Parathyroid adenoma (tissue), 2 donors: ENCODE data around the gene PRDM16.

Source experiments
- H2AFZ ChIP-seq: fragments of 300-600 bp; sonication (generic); one replicate; pipeline ENCODE4 v1.7.0; 2017; ENCODE audit warnings: antibody characterized with exemption, mild to moderate bottlenecking
- H3K27ac ChIP-seq: fragments of 300-600 bp; sonication (generic); one replicate; pipeline ENCODE4 v1.7.0; 2017
- H3K27me3 ChIP-seq: fragments of 300-600 bp; sonication (generic); one replicate; pipeline ENCODE4 v1.7.0; 2017; ENCODE audit warnings: low read length; ENCODE audit not compliant: control insufficient read depth, insufficient read depth
- H3K36me3 ChIP-seq: fragments of 300-600 bp; sonication (generic); one replicate; pipeline ENCODE4 v1.7.0; 2017; ENCODE audit warnings: low read length; ENCODE audit not compliant: control insufficient read depth, insufficient read depth
- H3K4me1 ChIP-seq: fragments of 300-600 bp; sonication (generic); one replicate; pipeline ENCODE4 v1.7.0; 2017; ENCODE audit warnings: control low read depth
- H3K4me2 ChIP-seq: fragments of 300-600 bp; sonication (generic); one replicate; pipeline ENCODE4 v1.7.0; 2017; ENCODE audit warnings: low read length
- H3K4me3 ChIP-seq: fragments of 300-600 bp; sonication (generic); one replicate; pipeline ENCODE4 v1.7.0; 2017; ENCODE audit warnings: low read depth, low read length
- H3K79me2 ChIP-seq: fragments of 300-600 bp; sonication (generic); one replicate; pipeline ENCODE4 v1.7.0; 2017; ENCODE audit warnings: control low read depth
- H3K9ac ChIP-seq: fragments of 300-600 bp; sonication (generic); one replicate; pipeline ENCODE4 v1.7.0; 2017; ENCODE audit warnings: mild to moderate bottlenecking
- H3K9me3 ChIP-seq: fragments of 300-600 bp; sonication (generic); one replicate; pipeline ENCODE4 v1.7.0; 2017; ENCODE audit warnings: low read length; ENCODE audit not compliant: control insufficient read depth
- CTCF ChIP-seq: fragments of 300-600 bp; sonication (generic); IDR thresholded peaks from one replicate; pipeline ENCODE4 v1.7.0; 2017; ENCODE audit warnings: antibody characterized with exemption, mild to moderate bottlenecking
- donor health status: primary hyperparathyroidism.

PRDM16 gene

GRCh38 chr1:3188150-3188971, 119.4 kb downstream of the PRDM16 start:
- no peaks in the 10 kb centered on the region for H3K9me3 ChIP-seq
- H3K27me3 ChIP-seq: no peaks in the 10 kb centered on the region
- H3K4me1 ChIP-seq: no peaks in the 10 kb centered on the region
- H3K4me3 ChIP-seq: no peak overlapping the region
- no peak for TF ChIP-seq CTCF
- no peaks in the 10 kb centered on the region for H3K36me3 ChIP-seq
- no peak overlapping the region for H3K4me2 ChIP-seq
- H3K9ac ChIP-seq: no peak overlapping the region
- no peak overlapping the region for H3K27ac ChIP-seq
- no peak overlapping the region for H2AFZ ChIP-seq
- no peaks in the 10 kb centered on the region for H3K79me2 ChIP-seq

GRCh38 chr1:3190256-3191041, 121.4 kb downstream of the PRDM16 start:
- no peak for TF ChIP-seq CTCF
- H3K27ac ChIP-seq: no peak overlapping the region
- H3K36me3 ChIP-seq: no peaks in the 10 kb centered on the region
- H3K4me3 ChIP-seq: no peak overlapping the region
- H3K9me3 ChIP-seq: no peaks in the 10 kb centered on the region
- H3K4me2 ChIP-seq: no peak overlapping the region
- H3K4me1 ChIP-seq: no peaks in the 10 kb centered on the region
- no peak overlapping the region for H3K9ac ChIP-seq
- no peak overlapping the region for H2AFZ ChIP-seq
- no peaks in the 10 kb centered on the region for H3K27me3 ChIP-seq
- H3K79me2 ChIP-seq: no peaks in the 10 kb centered on the region

GRCh38 chr1:3192361-3192760, 123.4 kb downstream of the PRDM16 start:
- Histone ChIP-seq H3K9me3 (no peaks in the 10 kb centered on the region), H3K27me3 (no peaks in the 10 kb centered on the region), H3K27ac (no peak overlapping the region), H3K4me2 (no peak overlapping the region), H3K4me1 (no peaks in the 10 kb centered on the region), H2AFZ (no peak overlapping the region), H3K79me2 (no peaks in the 10 kb centered on the region), H3K9ac (no peak overlapping the region), H3K4me3 (no peak overlapping the region), H3K36me3 (no peaks in the 10 kb centered on the region)
- no peak for TF ChIP-seq CTCF

GRCh38 chr1:3192825-3193224, 123.8 kb downstream of the PRDM16 start:
- no peak for TF ChIP-seq CTCF
- no peaks in the 10 kb centered on the region for H3K36me3 ChIP-seq
- no peak overlapping the region for H2AFZ ChIP-seq
- H3K27me3 ChIP-seq: no peaks in the 10 kb centered on the region
- no peaks in the 10 kb centered on the region for H3K79me2 ChIP-seq
- no peak overlapping the region for H3K9ac ChIP-seq
- no peak overlapping the region for H3K4me2 ChIP-seq
- H3K27ac ChIP-seq: no peak overlapping the region
- no peak overlapping the region for H3K4me3 ChIP-seq
- no peaks in the 10 kb centered on the region for H3K9me3 ChIP-seq
- no peaks in the 10 kb centered on the region for H3K4me1 ChIP-seq
